Panc1 (cell line): ENCODE measurements around the gene EFL1.

Source experiments
- CTCF ChIP-seq: fragments of 450-650 bp; IDR thresholded peaks from 2 replicates; pipeline ENCODE4 v1.5.1; 2017; ENCODE audit warnings: mild to moderate bottlenecking
- POLR2AphosphoS5 ChIP-seq: IDR thresholded peaks from 2 replicates; pipeline ENCODE4 v1.6.1; 2012; ENCODE audit warnings: mild to moderate bottlenecking, low read depth, low read length, moderate library complexity
- REST ChIP-seq, 2 experiments: IDR thresholded peaks; 2 replicates each; pipeline ENCODE4 v1.6.1; 2011 to 2012; ENCODE audit warnings: low read depth in 2 of 2, control low read depth in 1 of 2, low read length in 1 of 2, mild to moderate bottlenecking in 1 of 2, moderate library complexity in 1 of 2; ENCODE audit not compliant: insufficient read depth in 1 of 2
- TCF7L2 ChIP-seq: IDR thresholded peaks from 2 replicates; pipeline ENCODE4 v1.6.1; 2011; ENCODE audit warnings: mild to moderate bottlenecking, low read depth, low read length, inconsistent platforms

GRCh38 chr15:82093774-82094211 is 168.7 kb downstream of the EFL1 start:
- no peak for TF ChIP-seq POLR2AphosphoS5
- no peak for TF ChIP-seq CTCF
- no peak for TF ChIP-seq TCF7L2
- TF ChIP-seq REST (IDR thresholded peaks at IDR 0.05; ENCODE audit: insufficient read depth in 1 of 2, low read depth in 2 of 2, low read length in 1 of 2) = no peak
